Caco-2 (cell line): ENCODE measurements around the gene TRIM66. TPM values are rescaled to one million over a fixed set of nuclear protein-coding genes. Genes with fewer than 3 reads are reported as not detected.
A peak's percentile ranks its signal among the peaks of the same experiment; 100 is the strongest.

Source experiments
- BruUV-seq: library from RNA; stranded (reverse); fragments of 400-500 nt; replicated peaks from 2 replicates; lab custom pipeline; 2021; lab: Mats Ljungman, UMichigan
- CTCF ChIA-PET: fragments of 300-600 bp; sonication (Branson Sonifier 250); formaldehyde crosslinking; loops from one replicate; lab custom pipeline; 2022; ENCODE audit warnings: antibody characterized with exemption; lab: Charles Lee
- POLR2A ChIA-PET: fragments of 300-600 bp; sonication (Branson Sonifier 250); formaldehyde crosslinking; loops from one replicate; lab custom pipeline; 2022; ENCODE audit warnings: antibody characterized with exemption; lab: Charles Lee
- DNase-seq, 2 experiments: peaks; one replicate each; pipeline versions ENCODE4 v3.0.0 to v3.0.0-alpha.2; 2020 to 2022
- H3K27me3 ChIP-seq: replicated peaks from 2 replicates; pipeline ENCODE4 v1.6.0; 2011; ENCODE audit warnings: low read length; ENCODE audit not compliant: control insufficient read depth, insufficient read depth
- H3K36me3 ChIP-seq: 2 replicates; pipeline ENCODE4 v1.5.1; 2011; ENCODE audit warnings: low read length; ENCODE audit not compliant: control insufficient read depth, insufficient read depth
- H3K4me1 ChIP-seq: fragments of 250-450 bp; sonication (Bioruptor Pico); 2 replicates; pipeline ENCODE4 v1.5.1; 2020; ENCODE audit warnings: mild to moderate bottlenecking
- H3K4me3 ChIP-seq: 2 replicates; pipeline ENCODE4 v1.5.1; 2011; ENCODE audit warnings: low read depth, mild to moderate bottlenecking, control low read depth, low read length
- H3K9me3 ChIP-seq: fragments of 250-450 bp; sonication (Bioruptor Pico); 2 replicates; pipeline ENCODE4 v1.5.1; 2020; ENCODE audit warnings: mild to moderate bottlenecking, moderate library complexity
- H3K27ac Mint-ChIP-seq: one replicate; pipeline ENCODE4 v1.8.0; 2022; ENCODE audit warnings: mixed read lengths; ENCODE audit not compliant: unreplicated experiment
- H3K27me3 Mint-ChIP-seq: one replicate; pipeline ENCODE4 v1.8.0; 2022; ENCODE audit warnings: mixed read lengths; ENCODE audit not compliant: insufficient read depth, unreplicated experiment
- H3K36me3 Mint-ChIP-seq: one replicate; pipeline ENCODE4 v1.8.0; 2022; ENCODE audit warnings: mild to moderate bottlenecking, mixed read lengths; ENCODE audit not compliant: insufficient read depth, unreplicated experiment
- H3K4me1 Mint-ChIP-seq: one replicate; pipeline ENCODE4 v1.8.0; 2022; ENCODE audit warnings: low read depth, mixed read lengths; ENCODE audit not compliant: unreplicated experiment
- H3K4me3 Mint-ChIP-seq: one replicate; pipeline ENCODE4 v1.8.0; 2022; ENCODE audit warnings: mild to moderate bottlenecking, moderate library complexity, mixed read lengths; ENCODE audit not compliant: unreplicated experiment
- H3K9me3 Mint-ChIP-seq: one replicate; pipeline ENCODE4 v1.8.0; 2022; ENCODE audit warnings: mixed read lengths; ENCODE audit not compliant: unreplicated experiment
- intact Hi-C: fragments of 100-400 bp; cut with micrococcal nuclease; formaldehyde crosslinking; loops from one replicate; pipeline ENCODE4 v1.10.0; 2022; ENCODE audit not compliant: unreplicated experiment
- total RNA-seq: library from RNA; stranded (reverse); gene quantifications from 2 replicates; pipeline ENCODE4 v1.2.3, GENCODE V29; 2022
- TF ChIP-seq, protein P1 (sequence below), 2 experiments: fragments of 200-600 bp in 1 of 2; IDR thresholded peaks; 1 replicate in 1 of 2; 2 replicates in 1 of 2; pipeline versions ENCODE4 v1.5.1 to v1.8.0; 2011 to 2022; ENCODE audit warnings: antibody characterized with exemption in 1 of 2, control low read depth in 1 of 2, inconsistent platforms in 1 of 2, low read depth in 1 of 2, low read length in 1 of 2, mild to moderate bottlenecking in 1 of 2, moderate library complexity in 1 of 2; ENCODE audit not compliant: insufficient read depth in 1 of 2, severe bottlenecking in 1 of 2, unreplicated experiment in 1 of 2

Gene TRIM66
- total RNA-seq, 1 experiment from 2014 or later = 18.4 TPM

DNA sequence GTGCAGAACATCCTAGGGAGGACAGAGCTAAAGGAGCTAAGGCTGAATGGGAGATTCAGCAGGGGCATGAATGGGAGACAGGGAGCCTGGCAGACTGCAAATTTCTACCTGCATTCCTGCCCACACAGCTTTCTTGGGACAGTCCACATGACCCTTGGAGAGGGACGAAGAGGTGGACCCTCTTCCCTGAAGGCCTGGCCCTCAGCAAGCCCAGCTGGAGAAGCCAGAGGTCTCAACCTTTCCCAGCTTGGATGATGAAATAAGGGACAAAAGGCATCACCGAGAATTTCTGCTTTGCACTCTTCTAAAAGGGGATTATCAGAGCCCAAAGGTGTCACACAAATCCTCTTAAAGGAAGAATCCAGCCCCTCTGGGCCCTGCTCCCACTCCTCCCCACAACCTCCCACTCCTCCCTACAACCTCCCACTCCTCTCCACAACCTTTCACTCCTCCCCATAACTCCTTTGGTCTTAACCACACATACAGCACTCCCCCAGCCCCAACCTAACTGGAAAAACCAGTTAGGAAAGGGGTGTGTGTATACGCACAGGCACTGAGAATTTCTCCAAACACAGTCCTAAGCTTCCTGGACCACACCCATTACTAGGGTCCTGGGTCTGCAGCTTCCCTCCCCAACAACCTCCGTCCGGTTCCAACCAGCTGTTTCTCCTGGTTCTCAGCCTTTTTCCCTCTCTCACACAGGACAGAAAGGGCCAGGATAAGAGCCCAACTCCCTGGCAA lies 38.6 kb upstream of the TRIM66 start:
- peak; percentile 88 to 90 for DNase-seq
- Histone ChIP-seq H3K4me3 (no peak overlapping the region), H3K4me1 (peaks cover 82% of the 10 kb centered on the region), H3K36me3 (no peaks in the 10 kb centered on the region), H3K27me3 (no peaks in the 10 kb centered on the region), H3K9me3 (no peaks in the 10 kb centered on the region)
- intact Hi-C loops = loop anchor here (1.0 kb wide), 5 partner anchors 23 to 74 kb away; no protein-coding TSS in a partner anchor
- ChIA-PET POLR2A (interaction anchor here (0.5 to 1.4 kb wide), 5 partner anchors 23 to 39 kb away, joined by 3 to 7 read pairs (median 3); partner anchors contain the start of genes RPL27A and TRIM66), CTCF (interaction anchor here (1.1 kb wide), 1 partner anchor 238 kb away, joined by 6 read pairs; no protein-coding TSS in a partner anchor)
- TSS peak; percentile 77 for BruUV-seq
- Mint-ChIP-seq H3K36me3 (peaks cover 53% of the 10 kb centered on the region), H3K27ac (peak overlapping the region; percentile 90), H3K27me3 (no peaks in the 10 kb centered on the region), H3K4me3 (peak overlapping the region; percentile 57), H3K4me1 (peaks cover 62% of the 10 kb centered on the region), H3K9me3 (no peaks in the 10 kb centered on the region)
- TF ChIP-seq, protein P1, sequence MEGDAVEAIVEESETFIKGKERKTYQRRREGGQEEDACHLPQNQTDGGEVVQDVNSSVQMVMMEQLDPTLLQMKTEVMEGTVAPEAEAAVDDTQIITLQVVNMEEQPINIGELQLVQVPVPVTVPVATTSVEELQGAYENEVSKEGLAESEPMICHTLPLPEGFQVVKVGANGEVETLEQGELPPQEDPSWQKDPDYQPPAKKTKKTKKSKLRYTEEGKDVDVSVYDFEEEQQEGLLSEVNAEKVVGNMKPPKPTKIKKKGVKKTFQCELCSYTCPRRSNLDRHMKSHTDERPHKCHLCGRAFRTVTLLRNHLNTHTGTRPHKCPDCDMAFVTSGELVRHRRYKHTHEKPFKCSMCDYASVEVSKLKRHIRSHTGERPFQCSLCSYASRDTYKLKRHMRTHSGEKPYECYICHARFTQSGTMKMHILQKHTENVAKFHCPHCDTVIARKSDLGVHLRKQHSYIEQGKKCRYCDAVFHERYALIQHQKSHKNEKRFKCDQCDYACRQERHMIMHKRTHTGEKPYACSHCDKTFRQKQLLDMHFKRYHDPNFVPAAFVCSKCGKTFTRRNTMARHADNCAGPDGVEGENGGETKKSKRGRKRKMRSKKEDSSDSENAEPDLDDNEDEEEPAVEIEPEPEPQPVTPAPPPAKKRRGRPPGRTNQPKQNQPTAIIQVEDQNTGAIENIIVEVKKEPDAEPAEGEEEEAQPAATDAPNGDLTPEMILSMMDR (IDR thresholded peaks at IDR 0.05; ENCODE audit: insufficient read depth in 1 of 2, low read depth in 1 of 2, low read length in 1 of 2, severe bottlenecking in 1 of 2, unreplicated experiment in 1 of 2) = no peak

DNA sequence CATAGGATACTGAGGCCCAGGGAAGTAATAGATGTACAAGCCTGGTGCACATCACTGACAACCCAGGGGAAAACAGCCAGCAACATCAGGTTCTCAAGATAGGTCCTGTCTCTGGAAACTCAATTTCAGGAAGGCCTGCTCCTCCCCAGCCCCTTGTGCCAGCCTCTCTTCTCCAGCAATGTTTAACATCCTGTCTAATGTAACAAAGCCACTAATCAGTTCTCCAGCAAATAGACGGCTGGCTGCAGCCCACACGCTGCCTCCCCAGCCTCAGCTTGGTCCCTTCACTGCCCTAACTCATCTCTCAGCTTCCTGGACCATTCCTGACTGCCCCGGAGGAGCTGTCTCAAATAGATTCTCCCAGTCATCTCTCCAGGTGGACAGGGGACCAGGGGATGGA lies 37.9 kb upstream of the TRIM66 start:
- Histone ChIP-seq H3K4me3 (no peak overlapping the region), H3K9me3 (no peaks in the 10 kb centered on the region), H3K27me3 (no peaks in the 10 kb centered on the region), H3K36me3 (peaks cover 1% of the 10 kb centered on the region; the same call in 1 of the 2 replicates), H3K4me1 (peaks cover 78% of the 10 kb centered on the region)
- intact Hi-C loops = no loop called here
- TF ChIP-seq, protein P1 (IDR thresholded peaks at IDR 0.05; ENCODE audit: insufficient read depth in 1 of 2, low read depth in 1 of 2, low read length in 1 of 2, severe bottlenecking in 1 of 2, unreplicated experiment in 1 of 2) = no peak
- Mint-ChIP-seq H3K9me3 (no peaks in the 10 kb centered on the region), H3K36me3 (peaks cover 55% of the 10 kb centered on the region), H3K27me3 (no peaks in the 10 kb centered on the region), H3K4me1 (peaks cover 62% of the 10 kb centered on the region), H3K4me3 (peak overlapping the region; percentile 57), H3K27ac (peak overlapping the region; percentile 90)
- BruUV-seq = no TSS peak
- POLR2A ChIA-PET = interaction anchor here (0.6 to 1.2 kb wide), 2 partner anchors 32 to 33 kb away, joined by 5 to 7 read pairs; no protein-coding TSS in a partner anchor
- CTCF ChIA-PET = no interaction called here
- DNase-seq = no peak

DNA sequence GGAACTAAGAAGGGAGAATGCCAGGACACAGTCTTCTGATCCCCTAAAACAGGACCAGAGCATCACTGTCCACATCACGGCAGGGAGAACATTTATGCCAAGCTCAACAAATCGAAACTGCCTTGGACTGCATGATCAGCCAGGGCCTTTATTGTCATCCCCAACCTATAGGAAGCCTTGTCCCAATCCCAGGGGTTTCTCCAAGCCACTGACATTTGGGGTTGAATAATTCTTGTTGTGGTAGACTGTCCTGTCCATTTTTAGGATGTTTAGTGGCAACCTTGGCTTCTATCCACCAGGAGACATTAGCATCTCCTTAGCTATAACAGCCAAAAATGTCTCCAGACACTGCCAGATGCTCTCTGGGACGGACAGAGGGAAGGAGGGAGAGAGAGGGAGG lies 37.3 kb upstream of the TRIM66 start:
- Histone ChIP-seq H3K9me3 (no peaks in the 10 kb centered on the region), H3K36me3 (peaks cover 1% of the 10 kb centered on the region; the same call in 1 of the 2 replicates), H3K4me3 (no peak overlapping the region), H3K4me1 (peaks cover 73% of the 10 kb centered on the region), H3K27me3 (no peaks in the 10 kb centered on the region)
- H3K9me3 Mint-ChIP-seq = no peaks in the 10 kb centered on the region
- H3K27me3 Mint-ChIP-seq = no peaks in the 10 kb centered on the region
- DNase-seq = no peak
- H3K27ac Mint-ChIP-seq = peak overlapping the region; percentile 90
- peaks cover 56% of the 10 kb centered on the region for H3K36me3 Mint-ChIP-seq
- H3K4me3 Mint-ChIP-seq = no peak overlapping the region
- H3K4me1 Mint-ChIP-seq = peaks cover 61% of the 10 kb centered on the region
- intact Hi-C loops = no loop called here
- ChIA-PET CTCF (no interaction called here), POLR2A (interaction anchor here (1.2 kb wide), 1 partner anchor 31 kb away, joined by 7 read pairs; no protein-coding TSS in a partner anchor)
- no TSS peak for BruUV-seq
- TF ChIP-seq, protein P1 (IDR thresholded peaks at IDR 0.05; ENCODE audit: insufficient read depth in 1 of 2, low read depth in 1 of 2, low read length in 1 of 2, severe bottlenecking in 1 of 2, unreplicated experiment in 1 of 2) = no peak
